Fibroblast of mammary gland (primary cell): ENCODE measurements around the gene BTD.

Experiments used
- DNase-seq: peaks from one replicate; pipeline ENCODE4 v3.0.0-alpha.2; 2010; ENCODE audit warnings: low read depth
- H3K4me3 ChIP-seq: 2 replicates; pipeline ENCODE4 v1.5.1; 2011; ENCODE audit warnings: low read depth, mild to moderate bottlenecking, low read length, moderate library complexity; ENCODE audit not compliant: control insufficient read depth
- CTCF ChIP-seq: conservative IDR thresholded peaks from 2 replicates; pipeline ENCODE4 v1.5.1; 2011; ENCODE audit warnings: low read depth, low read length, inconsistent platforms; ENCODE audit not compliant: control insufficient read depth, insufficient read depth

BTD gene

DNA sequence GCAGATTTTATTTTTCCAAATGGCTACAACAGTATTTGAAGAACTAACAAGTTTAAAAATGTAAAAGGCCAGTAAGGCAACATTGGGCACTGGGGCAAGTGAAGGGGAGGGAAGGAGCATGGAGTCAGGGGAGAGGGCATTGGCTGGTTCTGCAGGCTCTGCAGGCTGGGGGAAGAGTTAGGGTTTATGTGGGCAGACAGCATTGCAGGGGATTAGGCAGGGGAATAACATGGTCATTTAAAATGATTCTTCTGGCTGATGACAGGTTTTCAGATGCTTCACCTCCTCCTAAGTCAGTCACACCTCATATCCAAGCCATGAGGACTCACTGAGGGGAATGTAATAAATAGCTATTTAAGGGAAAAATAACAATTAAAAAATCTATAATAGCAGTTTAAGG, 52.6 kb downstream of the BTD start:
- H3K4me3 ChIP-seq: no peak overlapping the region
- no peak for DNase-seq
- TF ChIP-seq CTCF: no peak

DNA sequence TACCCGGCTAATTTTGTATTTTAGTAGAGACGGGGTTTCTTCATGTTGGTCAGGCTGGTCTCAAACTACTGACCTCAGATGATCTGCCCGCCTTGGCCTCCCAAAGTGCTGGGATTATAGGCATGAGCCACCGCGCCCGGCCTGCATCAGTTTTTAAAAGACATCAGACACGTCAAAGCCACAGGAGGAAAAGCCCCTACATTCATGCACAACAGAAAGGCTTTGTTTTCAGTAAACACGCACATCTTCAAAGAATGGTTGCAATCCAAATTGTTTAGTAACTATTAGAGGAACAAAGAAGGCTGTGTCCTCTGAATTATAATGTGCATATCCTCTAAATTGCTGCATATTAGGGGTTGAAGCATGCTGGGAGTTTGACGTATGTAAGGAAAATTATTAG, 53.3 kb downstream of the BTD start:
- no peak for DNase-seq
- no peak overlapping the region for H3K4me3 ChIP-seq
- TF ChIP-seq CTCF: no peak

- no peak overlapping the region for H3K4me3 ChIP-seq
- TF ChIP-seq CTCF: no peak
- DNase-seq: no peak
Observed at GRCh38 chr3:15656342-15656741, 54.8 kb downstream of the BTD start.

DNA sequence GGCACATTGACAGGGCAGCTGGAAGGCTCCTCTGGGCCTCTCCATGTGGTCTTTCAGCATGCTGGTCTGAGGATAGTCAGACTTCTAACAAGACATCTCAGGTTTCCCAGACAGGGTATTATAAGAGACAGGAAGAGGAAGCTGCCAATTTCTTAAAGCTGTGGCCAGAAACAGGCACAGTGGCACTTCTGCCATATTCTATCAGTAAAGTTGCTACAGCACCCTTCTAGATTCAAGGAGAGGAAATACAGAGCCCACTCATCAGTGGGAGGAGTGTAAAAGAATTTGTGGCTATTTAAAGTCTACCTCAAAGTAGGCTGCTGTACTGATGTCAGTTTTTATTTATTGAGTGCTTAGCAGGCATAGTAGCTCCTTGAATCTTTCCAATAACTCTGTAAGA, 55.5 kb downstream of the BTD start:
- no peak for TF ChIP-seq CTCF

GRCh38 chr3:15659254-15659975, 57.9 kb downstream of the BTD start:
- DNase-seq: peak; percentile 40
- no peak for TF ChIP-seq CTCF
- no peak overlapping the region for H3K4me3 ChIP-seq

More for the DNA sequence above, 55.5 kb downstream of the BTD start:
- H3K4me3 ChIP-seq: no peak overlapping the region
- DNase-seq: no peak

DNA sequence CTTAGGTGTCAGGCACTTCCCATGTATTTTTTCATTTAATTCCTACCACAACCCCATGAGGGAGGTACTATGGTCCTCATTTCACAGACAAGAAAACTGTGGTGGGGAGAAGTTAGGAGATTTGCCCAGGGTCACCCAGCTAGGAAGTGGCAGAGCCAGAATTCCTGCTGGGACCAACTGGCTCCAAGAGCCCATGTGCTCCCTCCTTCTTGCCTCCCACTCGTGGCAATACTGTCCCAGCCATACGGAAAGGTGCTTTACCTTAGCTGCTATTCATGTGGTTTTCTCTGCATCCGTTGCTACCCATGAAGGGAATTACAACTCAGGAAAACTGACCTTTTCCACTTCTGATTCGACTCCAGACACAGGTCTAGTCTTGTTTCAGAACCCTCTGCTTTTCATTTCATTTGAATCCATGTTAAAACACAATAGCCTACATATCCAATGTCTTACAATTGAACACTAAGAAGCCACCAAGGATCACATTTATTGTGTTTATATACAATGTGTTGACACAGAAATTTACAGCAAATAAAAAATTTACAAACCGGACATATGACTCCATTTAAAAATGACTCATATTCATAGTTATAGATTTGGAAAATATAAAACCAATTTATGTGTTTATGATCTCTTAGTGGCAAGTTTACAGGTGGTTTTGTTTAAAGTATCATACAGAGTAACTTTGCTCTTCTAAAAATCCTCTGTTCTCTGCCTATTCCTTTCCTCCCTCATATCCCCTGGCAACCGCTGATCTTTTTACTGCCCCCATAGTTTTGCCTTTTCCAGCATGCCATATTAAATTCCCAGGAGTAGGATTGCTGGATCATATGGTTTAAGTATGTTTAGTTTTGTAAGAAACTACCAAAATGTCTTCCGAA, 58.8 kb downstream of the BTD start:
- no peak for TF ChIP-seq CTCF
- no peak for DNase-seq
- H3K4me3 ChIP-seq: no peak overlapping the region
